Keratinocyte (primary cell): ENCODE results near the gene TAS2R50.

Experiments
- CTCF ChIP-seq, 3 experiments: IDR thresholded peaks in 1 of 3; conservative IDR thresholded peaks in 1 of 3; optimal IDR thresholded peaks in 1 of 3; 2 replicates in 2 of 3; 3 replicates in 1 of 3; pipeline versions ENCODE3 to v1.5.1; 2011; ENCODE audit warnings: low read length in 3 of 3, mild to moderate bottlenecking in 3 of 3, moderate library complexity in 2 of 3, control low read depth in 1 of 3, inconsistent platforms in 1 of 3; ENCODE audit not compliant: insufficient read depth in 2 of 3; ENCODE audit errors: extremely low read depth in 1 of 3
- EZH2 ChIP-seq: IDR thresholded peaks from one replicate; pipeline ENCODE4 v1.6.1; 2012; ENCODE audit warnings: inconsistent platforms, mild to moderate bottlenecking, low read length, moderate library complexity

- TF ChIP-seq CTCF (optimal IDR thresholded peaks at IDR 0.05 in 1 of 3, IDR thresholded peaks at IDR 0.05 in 1 of 3, conservative IDR thresholded peaks at IDR 0.05 in 1 of 3; ENCODE audit: extremely low read depth in 1 of 3, insufficient read depth in 2 of 3, low read length in 3 of 3) (no peak), EZH2 (no peak)
These were observed 26.5 kb downstream of the TAS2R50 start for GRCh38 chr12:10960211-10960610.
